LNCaP clone FGC (cell line): Measurements from ENCODE around the gene UTS2B.
A peak's percentile ranks its signal among the peaks of the same experiment; 100 is the strongest.

ENCODE experiments used
- DNase-seq: peaks from one replicate; pipeline ENCODE4 v3.0.0-alpha.2; 2011; ENCODE audit warnings: low read depth
- H3K4me3 ChIP-seq: 2 replicates; pipeline ENCODE4 v1.5.1; 2011; ENCODE audit warnings: mild to moderate bottlenecking, low read depth, low read length, control low read depth
- CTCF ChIP-seq: IDR thresholded peaks from 2 replicates; pipeline ENCODE4 v1.5.1; 2012; ENCODE audit warnings: mild to moderate bottlenecking; ENCODE audit not compliant: control insufficient read depth, insufficient read depth; ENCODE audit errors: extremely low read depth

The UTS2B gene

GRCh38 chr3:191329654-191330529, at the start of gene UTS2B:
UTS2B (minus strand) TSS chr3:191330526; CDS start chr3:191282189, 48,337 bp downstream.
- DNase-seq: no peak
- no peak for TF ChIP-seq CTCF
- H3K4me3 ChIP-seq: peak within 1 kb of the TSS; percentile 79

- no peak overlapping the region for H3K4me3 ChIP-seq
- no peak for TF ChIP-seq CTCF
- no peak for DNase-seq
These were observed 49.7 kb upstream of the UTS2B start for GRCh38 chr3:191380001-191380400.

- H3K4me3 ChIP-seq: no peak overlapping the region
- no peak for DNase-seq
- no peak for TF ChIP-seq CTCF
These were observed 49.1 kb upstream of the UTS2B start for GRCh38 chr3:191379446-191379845.

GRCh38 chr3:191378142-191378812, 48.0 kb upstream of the UTS2B start:
- H3K4me3 ChIP-seq: no peak overlapping the region
- TF ChIP-seq CTCF: no peak
- DNase-seq: no peak

GRCh38 chr3:191376516-191377141, 46.3 kb upstream of the UTS2B start:
- peak; percentile 46 for DNase-seq
- no peak for TF ChIP-seq CTCF
- no peak overlapping the region for H3K4me3 ChIP-seq

GRCh38 chr3:191373327-191373726, 43.0 kb upstream of the UTS2B start:
- no peak for TF ChIP-seq CTCF
- H3K4me3 ChIP-seq: no peak overlapping the region
- DNase-seq: no peak
